Astrocyte of the cerebellum (primary cell): ENCODE results near the gene CEP97.

ENCODE experiments used
- DNase-seq: peaks from one replicate; pipeline ENCODE4 v3.0.0-alpha.2; 2011; ENCODE audit warnings: low read depth
- H3K4me3 ChIP-seq: 2 replicates; pipeline ENCODE4 v1.5.1; 2011; ENCODE audit warnings: mild to moderate bottlenecking, low read depth, low read length, moderate library complexity
- CTCF ChIP-seq: IDR thresholded peaks from 2 replicates; pipeline ENCODE4 v1.5.1; 2012; ENCODE audit warnings: low read length, low read depth, moderate library complexity, mild to moderate bottlenecking; ENCODE audit errors: missing control alignments
- in situ Hi-C: cut with HindIII; loops from 2 replicates; pipeline ENCODE4 v1.10.0; 2017; ENCODE audit warnings: low sequenced_read_pairs

CEP97 gene

DNA sequence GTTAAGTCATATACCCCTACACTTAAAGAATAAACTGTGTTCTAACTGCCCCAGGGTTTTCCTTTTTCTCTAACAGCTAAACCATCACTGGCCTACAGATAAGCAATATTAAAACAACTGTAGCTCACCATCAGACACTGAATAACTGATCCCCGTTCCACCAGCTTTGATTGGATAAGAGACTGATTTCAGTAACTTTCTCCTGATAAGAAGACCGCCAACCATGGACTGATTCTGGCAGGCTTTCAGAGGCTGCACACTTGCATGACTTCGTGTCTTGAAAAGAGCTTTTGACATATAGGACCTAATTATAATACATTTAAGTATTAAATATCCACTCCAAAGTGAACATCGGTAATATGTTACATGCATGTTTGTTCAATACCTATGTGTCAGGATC is 15.3 kb upstream of the CEP97 start:
- no peak for DNase-seq
- no peak overlapping the region for H3K4me3 ChIP-seq
- TF ChIP-seq CTCF: no peak
- in situ Hi-C loops: no loop called here

- no peak for DNase-seq
- no peak overlapping the region for H3K4me3 ChIP-seq
- in situ Hi-C loops: no loop called here
- TF ChIP-seq CTCF: no peak
Measured at GRCh38 chr3:101718455-101718854, 6.0 kb upstream of the CEP97 start.

- in situ Hi-C loops: no loop called here
- DNase-seq: no peak
- no peak for TF ChIP-seq CTCF
- no peak overlapping the region for H3K4me3 ChIP-seq
Measured at GRCh38 chr3:101719604-101720185, 4.7 kb upstream of the CEP97 start.

- TF ChIP-seq CTCF: no peak
- in situ Hi-C loops: no loop called here
- DNase-seq: no peak
- no peak overlapping the region for H3K4me3 ChIP-seq
Measured at GRCh38 chr3:101720851-101721840, 3.3 kb upstream of the CEP97 start.

DNA sequence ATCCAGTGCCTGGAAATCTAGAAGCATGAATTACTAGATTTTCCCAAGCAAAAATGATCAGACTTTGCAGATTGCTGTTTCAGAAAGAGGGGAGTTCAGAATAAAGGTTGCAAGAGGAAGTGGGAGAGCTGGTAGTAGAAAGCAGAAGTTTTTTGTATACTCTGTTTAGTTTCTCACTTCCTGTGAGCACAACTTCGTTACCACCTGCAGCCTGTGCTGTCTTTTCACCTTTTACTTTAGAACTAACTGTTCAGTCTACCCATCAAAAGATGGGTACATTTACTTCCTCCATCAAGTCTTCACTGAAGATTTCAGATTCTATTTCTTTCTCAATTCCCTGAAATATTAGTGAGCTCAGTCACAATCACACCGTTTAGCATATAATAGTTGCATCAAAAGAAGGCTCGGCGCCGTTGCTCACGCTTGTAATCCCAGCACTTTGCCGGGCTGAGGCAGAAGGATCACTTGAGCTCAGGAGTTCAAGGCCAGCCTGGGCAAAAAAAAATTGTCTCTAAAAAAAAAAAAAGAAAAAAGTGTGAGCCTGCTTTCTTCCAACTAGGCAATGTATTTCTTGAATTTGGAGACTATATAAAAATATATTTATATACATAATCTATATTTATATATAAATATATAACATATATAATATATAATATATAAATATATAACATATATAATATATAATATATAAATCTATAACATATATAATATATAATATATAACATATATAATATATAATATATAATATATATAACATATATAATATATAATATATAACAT is 1.8 kb upstream of the CEP97 start:
- in situ Hi-C loops: no loop called here
- DNase-seq: no peak
- no peak overlapping the region for H3K4me3 ChIP-seq
- TF ChIP-seq CTCF: no peak

DNA sequence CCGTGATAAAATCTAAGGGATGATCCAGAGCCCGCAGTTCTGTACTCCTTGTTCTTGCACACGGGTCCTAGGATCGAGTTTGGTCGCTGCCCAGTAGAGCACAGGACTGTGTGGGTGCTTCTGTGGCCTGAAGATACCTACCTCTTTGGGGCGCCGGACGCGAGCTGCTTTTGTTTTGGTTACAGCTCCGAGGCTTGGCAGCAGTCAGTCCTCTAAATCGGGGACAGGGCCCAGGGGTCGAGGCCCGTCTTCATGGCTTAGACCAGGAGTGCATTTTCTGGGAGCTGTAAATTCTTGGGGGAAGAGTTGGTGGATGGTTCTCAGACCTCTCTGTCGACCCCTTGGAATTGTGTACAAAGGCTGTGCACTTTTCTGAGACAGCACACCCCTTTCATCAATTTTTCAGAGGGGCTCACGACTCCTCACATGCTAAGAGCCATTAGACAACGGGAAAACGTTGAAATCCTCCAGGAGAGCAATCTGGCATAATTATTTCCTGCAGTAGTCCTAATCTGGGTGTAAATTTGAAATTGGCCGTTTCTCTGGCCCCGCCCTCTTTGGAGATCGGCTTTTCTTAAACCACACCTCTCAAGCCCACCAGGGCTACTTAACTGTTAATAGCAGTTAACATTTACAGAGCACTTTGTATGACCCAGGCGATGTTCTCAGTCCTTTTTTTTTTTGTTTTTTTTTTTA is 928 bp downstream of the CEP97 start:
- DNase-seq: no peak
- in situ Hi-C loops: no loop called here
- TF ChIP-seq CTCF: no peak
- H3K4me3 ChIP-seq: peak overlapping the region; percentile 87
